H9 (cell line): Measurements from ENCODE around the gene PTPRN2. TPM values are rescaled to one million over a fixed set of nuclear protein-coding genes. Genes with fewer than 3 reads are reported as not detected.
A peak's percentile ranks its signal among the peaks of the same experiment; 100 is the strongest.

Experiments used
- DNase-seq: peaks from one replicate; pipeline ENCODE4 v3.0.0-alpha.2; 2017
- H2AFZ ChIP-seq: one replicate; pipeline ENCODE4 v1.6.1; 2013; ENCODE audit warnings: mild to moderate bottlenecking, low read length, control low read depth, moderate library complexity
- H2AK5ac ChIP-seq: 2 replicates; pipeline ENCODE4 v1.6.1; 2013; ENCODE audit warnings: low read length, control low read depth, mixed read lengths; ENCODE audit not compliant: insufficient read length
- H2BK120ac ChIP-seq: one replicate; pipeline ENCODE4 v1.6.1; 2013; ENCODE audit warnings: low read depth, mild to moderate bottlenecking, low read length, control low read depth, inconsistent platforms; ENCODE audit not compliant: poor library complexity, severe bottlenecking
- H2BK12ac ChIP-seq: 2 replicates; pipeline ENCODE4 v1.6.1; 2013; ENCODE audit warnings: low read length, control low read depth, mixed read lengths, low read depth; ENCODE audit not compliant: insufficient read length
- H2BK15ac ChIP-seq: 2 replicates; pipeline ENCODE4 v1.6.1; 2013; ENCODE audit warnings: low read depth, low read length, control low read depth
- H2BK20ac ChIP-seq: one replicate; pipeline ENCODE4 v1.6.1; 2013; ENCODE audit warnings: low read depth, mild to moderate bottlenecking, low read length, control low read depth, inconsistent platforms; ENCODE audit not compliant: poor library complexity, severe bottlenecking
- H2BK5ac ChIP-seq: 2 replicates; pipeline ENCODE4 v1.6.1; 2013; ENCODE audit warnings: low read length, control low read depth, mixed read lengths; ENCODE audit not compliant: insufficient read length
- H3K14ac ChIP-seq: 2 replicates; pipeline ENCODE4 v1.6.1; 2013; ENCODE audit warnings: low read length, control low read depth; ENCODE audit not compliant: insufficient read depth
- H3K18ac ChIP-seq: 2 replicates; pipeline ENCODE4 v1.6.1; 2013; ENCODE audit warnings: low read depth, mild to moderate bottlenecking, mixed read lengths, low read length, control low read depth; ENCODE audit not compliant: insufficient read length
- H3K23ac ChIP-seq: 2 replicates; pipeline ENCODE4 v1.6.1; 2013; ENCODE audit warnings: low read length, control low read depth, mixed read lengths, low read depth; ENCODE audit not compliant: insufficient read length
- H3K23me2 ChIP-seq: 2 replicates; pipeline ENCODE4 v1.6.1; 2013; ENCODE audit warnings: low read depth, mild to moderate bottlenecking, mixed read lengths, low read length, control low read depth; ENCODE audit not compliant: insufficient read length, poor library complexity, severe bottlenecking
- H3K27ac ChIP-seq: 2 replicates; pipeline ENCODE4 v1.5.1; 2013; ENCODE audit warnings: low read length, control low read depth, mixed read lengths, low read depth; ENCODE audit not compliant: insufficient read length
- H3K27me3 ChIP-seq: 2 replicates; pipeline ENCODE4 v1.6.1; 2013; ENCODE audit warnings: low read length, control low read depth, inconsistent platforms; ENCODE audit not compliant: insufficient read depth
- H3K4ac ChIP-seq: 2 replicates; pipeline ENCODE4 v1.6.1; 2013; ENCODE audit warnings: low read depth, mild to moderate bottlenecking, control low read depth, inconsistent platforms, low read length, moderate library complexity
- H3K4me1 ChIP-seq: 2 replicates; pipeline ENCODE4 v1.6.1; 2013; ENCODE audit warnings: low read length, control low read depth, inconsistent platforms; ENCODE audit not compliant: insufficient read depth
- H3K4me2 ChIP-seq: 2 replicates; pipeline ENCODE4 v1.6.1; 2013; ENCODE audit warnings: low read length, control low read depth, mixed read lengths; ENCODE audit not compliant: insufficient read length, insufficient read depth
- H3K56ac ChIP-seq: 2 replicates; pipeline ENCODE4 v1.6.1; 2013; ENCODE audit warnings: low read depth, mild to moderate bottlenecking, mixed read lengths, low read length, control low read depth; ENCODE audit not compliant: insufficient read length
- H3K79me1 ChIP-seq: 2 replicates; pipeline ENCODE4 v1.6.1; 2013; ENCODE audit warnings: low read depth, mild to moderate bottlenecking, moderate library complexity, low read length, control low read depth, inconsistent platforms; ENCODE audit not compliant: insufficient read depth, poor library complexity, severe bottlenecking
- H3K79me2 ChIP-seq: 2 replicates; pipeline ENCODE4 v1.6.1; 2013; ENCODE audit warnings: low read length, control low read depth, inconsistent platforms; ENCODE audit not compliant: insufficient read depth
- H3K9ac ChIP-seq: 2 replicates; pipeline ENCODE4 v1.6.1; 2013; ENCODE audit warnings: low read length, control low read depth, mixed read lengths; ENCODE audit not compliant: insufficient read length; ENCODE audit errors: extremely low read depth
- H3K9me3 ChIP-seq: one replicate; pipeline ENCODE4 v1.6.1; 2013; ENCODE audit warnings: low read depth, low read length, inconsistent platforms; ENCODE audit not compliant: control insufficient read depth
- H3T11ph ChIP-seq: one replicate; pipeline ENCODE4 v1.6.1; 2013; ENCODE audit warnings: mild to moderate bottlenecking, low read length, control low read depth, inconsistent platforms
- H4K20me1 ChIP-seq: one replicate; pipeline ENCODE4 v1.6.1; 2013; ENCODE audit not compliant: control insufficient read depth, insufficient read length, insufficient read depth
- H4K5ac ChIP-seq: 2 replicates; pipeline ENCODE4 v1.6.1; 2013; ENCODE audit warnings: low read depth, mild to moderate bottlenecking, mixed read lengths, low read length, control low read depth; ENCODE audit not compliant: insufficient read length
- H4K8ac ChIP-seq: replicated peaks from 2 replicates; pipeline ENCODE4 v1.6.1; 2013; ENCODE audit warnings: low read length, control low read depth, mixed read lengths, low read depth; ENCODE audit not compliant: insufficient read length
- H4K91ac ChIP-seq: 2 replicates; pipeline ENCODE4 v1.6.1; 2013; ENCODE audit warnings: low read depth, mild to moderate bottlenecking, moderate library complexity, mixed read lengths, low read length, control low read depth; ENCODE audit not compliant: insufficient read length
- H3K27ac Mint-ChIP-seq, 3 experiments: 2 replicates in 2 of 3; 3 replicates in 1 of 3; pipeline ENCODE4 v1.8.0; 2020 to 2021; ENCODE audit warnings: mixed read lengths in 3 of 3, mild to moderate bottlenecking in 1 of 3, moderate library complexity in 1 of 3
- H3K27me3 Mint-ChIP-seq: 2 replicates; pipeline ENCODE4 v1.8.0; 2021; ENCODE audit warnings: low read depth, mild to moderate bottlenecking, moderate library complexity, mixed read lengths
- H3K36me3 Mint-ChIP-seq, 3 experiments: 2 replicates in 2 of 3; 3 replicates in 1 of 3; pipeline ENCODE4 v1.8.0; 2020 to 2021; ENCODE audit warnings: low read depth in 3 of 3, mixed read lengths in 3 of 3; ENCODE audit not compliant: insufficient read depth in 1 of 3
- H3K4me1 Mint-ChIP-seq, 2 experiments: 2 replicates each; pipeline ENCODE4 v1.8.0; 2020; ENCODE audit warnings: mixed read lengths in 2 of 2
- H3K4me3 Mint-ChIP-seq, 2 experiments: 2 replicates in 1 of 2; 3 replicates in 1 of 2; pipeline ENCODE4 v1.8.0; 2020 to 2021; ENCODE audit warnings: mild to moderate bottlenecking in 2 of 2, mixed read lengths in 2 of 2, moderate library complexity in 1 of 2
- H3K9me3 Mint-ChIP-seq, 2 experiments: 2 replicates in 1 of 2; 3 replicates in 1 of 2; pipeline ENCODE4 v1.8.0; 2020; ENCODE audit warnings: mild to moderate bottlenecking in 2 of 2, mixed read lengths in 2 of 2, moderate library complexity in 1 of 2
- WGBS: extraction: QIAGEN DNeasy Blood & Tissue Kit; methylation state at CpG from one replicate; pipeline ENCODE4 v1.1.7; 2013; ENCODE audit warnings: missing lambda C conversion rate, low lambda C conversion rate, mixed read lengths; ENCODE audit not compliant: insufficient read length; ENCODE audit errors: extremely low coverage; 5-methylcytosine and 5-hydroxymethylcytosine counted together
- total RNA-seq: library from RNA; stranded (reverse); gene quantifications from 2 replicates; pipeline ENCODE4 v1.2.1, GENCODE V29; 2021
- TF ChIP-seq, protein P1 (sequence below): fragments of 200-600 bp; sonication (generic); conservative IDR thresholded peaks from 3 replicates; pipeline ENCODE4 v1.8.0; 2021; ENCODE audit warnings: antibody characterized with exemption, mild to moderate bottlenecking

Gene PTPRN2
- total RNA-seq, 1 experiment from 2014 or later, result 5.2 TPM

DNA sequence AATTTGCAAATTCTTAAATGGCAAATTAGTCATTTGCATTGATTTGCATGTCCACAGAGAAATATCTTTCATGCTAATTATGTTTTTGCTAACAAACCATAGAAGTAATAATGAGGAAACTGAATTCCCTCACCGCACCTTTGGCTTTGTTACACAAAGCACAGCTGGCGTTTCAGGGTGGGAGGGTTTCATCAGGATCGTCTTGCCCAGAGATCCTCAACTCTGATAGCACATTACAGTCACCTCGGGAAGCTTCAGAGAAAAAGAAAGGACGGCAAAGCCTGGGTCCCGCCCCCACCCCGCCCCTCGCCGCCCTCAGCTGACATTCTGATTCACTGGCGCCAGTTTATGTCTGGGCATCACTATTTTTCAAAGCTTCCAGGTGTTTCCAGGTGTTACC, 119.4 kb downstream of the PTPRN2 start:
- Histone ChIP-seq H3K27me3 (no peaks in the 10 kb centered on the region), H2BK120ac (no peak overlapping the region), H2AK5ac (no peak overlapping the region), H4K5ac (peak overlapping the region; percentile 3), H4K91ac (no peak overlapping the region), H3K4me2 (peak overlapping the region; percentile 0), H3K18ac (peak overlapping the region; percentile 88), H2BK15ac (no peak overlapping the region), H2AFZ (no peak overlapping the region), H3K23ac (no peak overlapping the region), H3K9ac (no peak overlapping the region), H3T11ph (no peak overlapping the region), H3K56ac (no peak overlapping the region), H3K79me1 (no peaks in the 10 kb centered on the region), H3K23me2 (no peaks in the 10 kb centered on the region), H3K27ac (peak overlapping the region; percentile 72), H2BK5ac (no peak overlapping the region), H4K8ac (no peak overlapping the region), H3K4ac (no peak overlapping the region), H4K20me1 (no peaks in the 10 kb centered on the region), H3K79me2 (no peaks in the 10 kb centered on the region), H3K14ac (no peak overlapping the region), H3K4me1 (peaks cover 19% of the 10 kb centered on the region; the same call in 1 of the 2 replicates), H2BK20ac (no peak overlapping the region), H2BK12ac (no peak overlapping the region), H3K9me3 (no peaks in the 10 kb centered on the region)
- no CpG with 5 or more reads among the region's 10 CpGs for WGBS
- peak; percentile 73 for DNase-seq
- TF ChIP-seq, protein P1, sequence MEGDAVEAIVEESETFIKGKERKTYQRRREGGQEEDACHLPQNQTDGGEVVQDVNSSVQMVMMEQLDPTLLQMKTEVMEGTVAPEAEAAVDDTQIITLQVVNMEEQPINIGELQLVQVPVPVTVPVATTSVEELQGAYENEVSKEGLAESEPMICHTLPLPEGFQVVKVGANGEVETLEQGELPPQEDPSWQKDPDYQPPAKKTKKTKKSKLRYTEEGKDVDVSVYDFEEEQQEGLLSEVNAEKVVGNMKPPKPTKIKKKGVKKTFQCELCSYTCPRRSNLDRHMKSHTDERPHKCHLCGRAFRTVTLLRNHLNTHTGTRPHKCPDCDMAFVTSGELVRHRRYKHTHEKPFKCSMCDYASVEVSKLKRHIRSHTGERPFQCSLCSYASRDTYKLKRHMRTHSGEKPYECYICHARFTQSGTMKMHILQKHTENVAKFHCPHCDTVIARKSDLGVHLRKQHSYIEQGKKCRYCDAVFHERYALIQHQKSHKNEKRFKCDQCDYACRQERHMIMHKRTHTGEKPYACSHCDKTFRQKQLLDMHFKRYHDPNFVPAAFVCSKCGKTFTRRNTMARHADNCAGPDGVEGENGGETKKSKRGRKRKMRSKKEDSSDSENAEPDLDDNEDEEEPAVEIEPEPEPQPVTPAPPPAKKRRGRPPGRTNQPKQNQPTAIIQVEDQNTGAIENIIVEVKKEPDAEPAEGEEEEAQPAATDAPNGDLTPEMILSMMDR, result no peak
- Mint-ChIP-seq H3K4me1 (peaks cover 52 to 53% of the 10 kb centered on the region in 2 experiments), H3K4me3 (no peak overlapping the region), H3K27me3 (peaks cover under 1% of the 10 kb centered on the region; the same call in 1 of the 2 replicates), H3K27ac (peak overlapping the region; percentile 84 to 99 (median 94)), H3K9me3 (peaks cover 6 to 9% of the 10 kb centered on the region in 2 experiments; a peak in 3 of 5 replicates), H3K36me3 (peaks cover 0 to 9% (median 3%) of the 10 kb centered on the region in 3 experiments; a peak in 1 of 7 replicates)
